HepG2 (cell line): Measurements from ENCODE around the gene EPS8L1. TPM values are rescaled to one million over a fixed set of nuclear protein-coding genes. Genes with fewer than 3 reads are reported as not detected.

Source experiments
- ADNP ChIP-seq: sonication (generic); formaldehyde crosslinking; IDR thresholded peaks from 2 replicates; pipeline ENCODE4 v1.4.0; 2020; ENCODE audit warnings: missing genetic modification reagents
- CTCF ChIP-seq: sonication (generic); formaldehyde crosslinking; IDR thresholded peaks from 2 replicates; pipeline ENCODE4 v1.5.0; 2020; ENCODE audit warnings: mild to moderate bottlenecking, missing genetic modification reagents, moderate library complexity
- E2F5 ChIP-seq: sonication (generic); formaldehyde crosslinking; conservative IDR thresholded peaks from 2 replicates; pipeline ENCODE4 v1.4.0; 2020; ENCODE audit warnings: missing genetic modification reagents
- HOXA3 ChIP-seq: sonication (generic); formaldehyde crosslinking; IDR thresholded peaks from 2 replicates; pipeline ENCODE4 v1.5.0; 2020; ENCODE audit warnings: missing genetic modification reagents
- KLF6 ChIP-seq: IDR thresholded peaks from 2 replicates; pipeline ENCODE4 v1.8.0; 2016; ENCODE audit warnings: missing biosample characterization, missing genetic modification reagents
- NKX3-1 ChIP-seq: sonication (generic); formaldehyde crosslinking; IDR thresholded peaks from 2 replicates; pipeline ENCODE4 v1.5.0; 2020; ENCODE audit warnings: missing genetic modification reagents
- NPAS2 ChIP-seq: sonication (generic); formaldehyde crosslinking; IDR thresholded peaks from 2 replicates; pipeline ENCODE4 v1.8.0; 2022; ENCODE audit warnings: mild to moderate bottlenecking, missing genetic modification reagents, borderline replicate concordance
- SMARCC2 ChIP-seq: fragments of 450-650 bp; IDR thresholded peaks from 2 replicates; pipeline ENCODE4 v1.6.1; 2017; ENCODE audit warnings: antibody characterized with exemption, mild to moderate bottlenecking
- TAF15 ChIP-seq: fragments of 200-400 bp; formaldehyde crosslinking; IDR thresholded peaks from one replicate; pipeline ENCODE4 v1.6.1; 2018; ENCODE audit warnings: mild to moderate bottlenecking, low read depth, low read length; ENCODE audit not compliant: poor library complexity, severe bottlenecking
- ZFP62 ChIP-seq: sonication (generic); formaldehyde crosslinking; IDR thresholded peaks from 2 replicates; pipeline ENCODE4 v1.4.0; 2020; ENCODE audit warnings: missing genetic modification reagents
- ZNF441 ChIP-seq: sonication (generic); formaldehyde crosslinking; IDR thresholded peaks from 2 replicates; pipeline ENCODE4 v1.7.0; 2021; ENCODE audit warnings: missing genetic modification reagents, borderline replicate concordance
- ZNF550 ChIP-seq: sonication (generic); formaldehyde crosslinking; IDR thresholded peaks from 2 replicates; pipeline ENCODE4 v1.4.0; 2020; ENCODE audit warnings: mild to moderate bottlenecking, missing genetic modification reagents, borderline replicate concordance
- ZNF687 ChIP-seq: sonication (generic); formaldehyde crosslinking; IDR thresholded peaks from 2 replicates; pipeline ENCODE4 v1.5.1; 2020; ENCODE audit warnings: mild to moderate bottlenecking, missing genetic modification reagents, moderate library complexity
- ZNF720 ChIP-seq: sonication (generic); formaldehyde crosslinking; IDR thresholded peaks from 2 replicates; pipeline ENCODE4 v1.4.0; 2020; ENCODE audit warnings: missing genetic modification reagents
- ZNF770 ChIP-seq: sonication (generic); formaldehyde crosslinking; IDR thresholded peaks from 2 replicates; pipeline ENCODE4 v1.5.0; 2020; ENCODE audit warnings: mild to moderate bottlenecking, missing genetic modification reagents
- ZNF781 ChIP-seq: sonication (generic); formaldehyde crosslinking; IDR thresholded peaks from 2 replicates; pipeline ENCODE4 v1.5.1; 2020; ENCODE audit warnings: borderline replicate concordance, mild to moderate bottlenecking, missing genetic modification reagents; ENCODE audit errors: not compliant biosample characterization
- ZUFSP ChIP-seq: sonication (generic); formaldehyde crosslinking; IDR thresholded peaks from 2 replicates; pipeline ENCODE4 v1.9.0; 2021; ENCODE audit warnings: missing genetic modification reagents, mild to moderate bottlenecking, borderline replicate concordance
- polyA plus RNA-seq, 8 experiments: library from polyadenylated mRNA; depleted of rRNA in 3 of 8; stranded (reverse) in 7 of 8; unstranded in 1 of 8; fragments of >200 nt; fragmentation: Illumina TruSeq in 4 of 8; extraction: Trizol in 4 of 8; gene quantifications; 2 replicates each; pipeline versions ENCODE4 v1.2.1 to v1.2.3, GENCODE V29; 2011 to 2016; ENCODE audit warnings: low read depth in 4 of 8, missing spikeins in 1 of 8, mixed read lengths in 1 of 8; ENCODE audit not compliant: insufficient read depth in 1 of 8
- total RNA-seq, 5 experiments: library from RNA; depleted of rRNA; stranded (reverse); fragments of >200 nt; fragmentation: Illumina TruSeq; extraction: Trizol; gene quantifications; 2 replicates each; pipeline ENCODE4 v1.2.3, GENCODE V29; 2016; ENCODE audit warnings: low read depth in 1 of 5

EPS8L1 gene
- total and polyA plus RNA-seq, 2 of the 13 experiments (the other 11 are each of a cell fraction or from before 2014, with no cell fraction given) = 3.0 to 6.3 TPM

- peak; percentile 41 for TF ChIP-seq ZNF687 (CRISPR knock-in tag)
- TF ChIP-seq ZNF770 = no peak
- TF ChIP-seq ZNF550 = no peak
- no peak for TF ChIP-seq TAF15
- 0 out of 2 replicates have a peak, but pooled peaks have one; percentile 49 for TF ChIP-seq ZNF441
- no peak for TF ChIP-seq ZNF720 (CRISPR knock-in tag)
- no peak for TF ChIP-seq NKX3-1
- no peak for TF ChIP-seq ADNP (CRISPR knock-in tag)
- peak; percentile 67; the same call in 1 of the 2 replicates for TF ChIP-seq HOXA3 (CRISPR knock-in tag)
- TF ChIP-seq ZFP62 (CRISPR knock-in tag) = no peak
- TF ChIP-seq NPAS2 (CRISPR knock-in tag) = no peak
- TF ChIP-seq SMARCC2 = no peak
- TF ChIP-seq E2F5 (CRISPR knock-in tag) = no peak
- no peak for TF ChIP-seq ZUFSP
- no peak for TF ChIP-seq KLF6 (CRISPR knock-in tag)
- peak; percentile 12; the same call in 1 of the 2 replicates for TF ChIP-seq CTCF
- no peak for TF ChIP-seq ZNF781 (CRISPR knock-in tag)
These were observed 42.2 kb downstream of the EPS8L1 start (continued) for GRCh38 chr19:55117663-55118391.
